ENCODE results near the gene GPR158.

GPR158 gene

GRCh38 chr10:25280573-25280972 lies 105.8 kb downstream of the GPR158 start:
- Histone ChIP-seq H3K4me2 (ENCODE audit: low read length) (no peak overlapping the region), H3K9me2 (replicated peaks; ENCODE audit: control insufficient read depth, low read length) (no peaks in the 10 kb centered on the region), H3K27ac (ENCODE audit: low read depth, low read length) (no peak overlapping the region), H4K20me1 (ENCODE audit: control insufficient read depth, insufficient read depth, low read depth, low read length) (no peaks in the 10 kb centered on the region), H3K4me1 (ENCODE audit: control insufficient read depth, low read length) (no peaks in the 10 kb centered on the region), H3K27me3 (ENCODE audit: control insufficient read depth, low read length) (no peaks in the 10 kb centered on the region), H3K4me3 (ENCODE audit: low read length) (no peak overlapping the region), H3K9me3 (ENCODE audit: control insufficient read depth, insufficient read depth, low read length) (no peaks in the 10 kb centered on the region; the same call in 1 of the 2 replicates), H3F3A (ENCODE audit: control insufficient read depth, insufficient read depth) (no peaks in the 10 kb centered on the region), H3K79me2 (ENCODE audit: control insufficient read depth, low read length) (no peaks in the 10 kb centered on the region), H3K36me3 (ENCODE audit: control insufficient read depth, low read length) (no peaks in the 10 kb centered on the region)
- TF ChIP-seq CTCF (IDR thresholded peaks at IDR 0.05; ENCODE audit: low read depth, low read length, poor library complexity, severe bottlenecking) = no peak
- no peak for TF ChIP-seq EZH2phosphoT487 (IDR thresholded peaks at IDR 0.05; ENCODE audit: borderline replicate concordance, low read length)

DNA sequence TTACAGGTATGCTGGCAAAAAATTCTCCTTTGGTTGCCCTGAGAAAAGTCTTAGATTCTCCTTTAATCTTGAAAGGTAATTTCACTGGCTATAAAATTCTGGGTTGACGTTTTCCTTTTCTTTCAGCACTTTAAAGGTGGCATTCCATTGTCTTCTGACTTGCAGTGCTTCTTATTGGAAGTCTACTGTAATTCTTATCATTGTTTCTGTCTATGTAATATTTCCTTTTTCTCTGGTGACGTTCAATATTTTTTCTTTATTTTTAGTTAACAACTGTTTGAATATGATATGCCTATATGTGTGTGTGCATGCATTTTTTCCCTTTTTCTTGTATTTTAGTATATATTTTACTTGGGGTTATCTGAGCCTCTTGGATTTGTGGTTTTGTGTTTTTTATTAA lies 111.0 kb downstream of the GPR158 start:
- Histone ChIP-seq H3K4me3 (ENCODE audit: low read length) (no peak overlapping the region), H3K9me3 (ENCODE audit: control insufficient read depth, insufficient read depth, low read length) (no peaks in the 10 kb centered on the region), H3K79me2 (ENCODE audit: control insufficient read depth, low read length) (no peaks in the 10 kb centered on the region), H3K27ac (ENCODE audit: low read depth, low read length) (no peak overlapping the region), H4K20me1 (ENCODE audit: control insufficient read depth, insufficient read depth, low read depth, low read length) (no peaks in the 10 kb centered on the region), H3K36me3 (ENCODE audit: control insufficient read depth, low read length) (no peaks in the 10 kb centered on the region), H3K4me1 (ENCODE audit: control insufficient read depth, low read length) (no peaks in the 10 kb centered on the region), H3F3A (ENCODE audit: control insufficient read depth, insufficient read depth) (no peaks in the 10 kb centered on the region), H3K27me3 (ENCODE audit: control insufficient read depth, low read length) (no peaks in the 10 kb centered on the region), H3K9me2 (replicated peaks; ENCODE audit: control insufficient read depth, low read length) (no peaks in the 10 kb centered on the region), H3K4me2 (ENCODE audit: low read length) (no peak overlapping the region)
- TF ChIP-seq EZH2phosphoT487 (IDR thresholded peaks at IDR 0.05; ENCODE audit: borderline replicate concordance, low read length) (no peak), CTCF (IDR thresholded peaks at IDR 0.05; ENCODE audit: low read depth, low read length, poor library complexity, severe bottlenecking) (no peak)

- H3K79me2 ChIP-seq (ENCODE audit: control insufficient read depth, low read length) = no peaks in the 10 kb centered on the region
- no peaks in the 10 kb centered on the region for H3K4me1 ChIP-seq (ENCODE audit: control insufficient read depth, low read length)
- no peaks in the 10 kb centered on the region for H3K9me3 ChIP-seq (ENCODE audit: control insufficient read depth, insufficient read depth, low read length)
- H3F3A ChIP-seq (ENCODE audit: control insufficient read depth, insufficient read depth) = no peaks in the 10 kb centered on the region
- H3K4me2 ChIP-seq (ENCODE audit: low read length) = no peak overlapping the region
- no peaks in the 10 kb centered on the region for H3K36me3 ChIP-seq (ENCODE audit: control insufficient read depth, low read length)
- no peak overlapping the region for H3K4me3 ChIP-seq (ENCODE audit: low read length)
- TF ChIP-seq EZH2phosphoT487 (IDR thresholded peaks at IDR 0.05; ENCODE audit: borderline replicate concordance, low read length) (no peak), CTCF (IDR thresholded peaks at IDR 0.05; ENCODE audit: low read depth, low read length, poor library complexity, severe bottlenecking) (no peak)
- H3K27me3 ChIP-seq (ENCODE audit: control insufficient read depth, low read length) = no peaks in the 10 kb centered on the region
- H4K20me1 ChIP-seq (ENCODE audit: control insufficient read depth, insufficient read depth, low read depth, low read length) = no peaks in the 10 kb centered on the region
- no peak overlapping the region for H3K27ac ChIP-seq (ENCODE audit: low read depth, low read length)
- H3K9me2 ChIP-seq (replicated peaks; ENCODE audit: control insufficient read depth, low read length) = no peaks in the 10 kb centered on the region
These were observed 113.4 kb downstream of the GPR158 start for GRCh38 chr10:25288181-25288580.
